Measurements from ENCODE around the gene KANK2. TPM values are rescaled to one million over a fixed set of nuclear protein-coding genes. Genes with fewer than 3 reads are reported as not detected.

KANK2 gene
- total RNA-seq, 1 experiment from 2014 or later = 35.1 TPM

DNA sequence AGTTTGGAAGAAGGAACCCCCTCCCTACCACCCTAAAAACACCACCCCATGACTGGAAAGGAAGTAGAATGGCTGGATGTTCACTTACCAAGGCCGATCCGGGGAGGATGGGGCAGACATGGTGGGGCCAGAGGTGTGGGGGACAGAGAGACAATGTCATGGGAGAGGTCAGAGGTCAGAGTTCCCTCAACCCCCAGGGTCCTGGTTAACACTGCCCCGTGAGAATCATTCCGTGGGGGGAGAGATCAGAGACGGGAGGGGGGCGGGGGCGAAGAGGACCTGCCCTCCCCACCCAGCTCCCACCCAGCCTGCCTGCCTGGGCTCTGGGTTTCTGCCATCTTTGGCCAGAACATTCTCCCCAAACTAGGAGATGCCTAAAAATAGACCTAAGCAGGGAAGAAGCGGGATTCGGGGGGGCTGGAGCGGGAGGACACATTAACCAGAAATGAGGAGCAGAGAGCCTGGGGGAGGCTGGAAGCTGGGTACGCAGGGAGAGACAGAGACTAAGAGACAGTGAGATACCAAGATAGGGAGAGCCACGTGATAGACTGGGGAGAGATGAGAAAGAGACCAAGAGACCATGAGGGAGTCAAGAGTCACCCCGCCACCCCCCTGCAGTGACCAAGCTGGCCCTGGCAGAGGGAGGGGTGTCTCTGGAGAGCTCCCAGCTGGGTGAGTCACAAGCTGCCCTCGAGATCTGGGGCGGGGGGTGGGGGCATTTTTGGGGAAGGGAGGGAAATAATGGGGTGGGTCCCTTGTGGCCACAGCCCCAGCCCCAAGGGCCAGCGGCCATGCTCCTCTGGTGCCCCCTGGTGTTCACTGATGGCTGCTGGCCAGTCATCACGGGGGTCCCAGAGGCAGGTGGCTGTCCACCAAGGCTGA lies 6.1 kb upstream of the KANK2 start:
- no peak for TF ChIP-seq NR1H2 (CRISPR knock-in tag; IDR thresholded peaks at IDR 0.05)
- no peak for TF ChIP-seq JUN (CRISPR knock-in tag; IDR thresholded peaks at IDR 0.05)
- TF ChIP-seq OVOL2 (CRISPR knock-in tag; IDR thresholded peaks at IDR 0.05; ENCODE audit: borderline replicate concordance) = no peak
- TF ChIP-seq SMAD3 (CRISPR knock-in tag; IDR thresholded peaks at IDR 0.05; ENCODE audit: borderline replicate concordance) = no peak
- no peak for TF ChIP-seq TCF7 (CRISPR knock-in tag; IDR thresholded peaks at IDR 0.05; ENCODE audit: low read depth)
- no peak for TF ChIP-seq FOXP1 (CRISPR knock-in tag; IDR thresholded peaks at IDR 0.05; ENCODE audit: borderline replicate concordance)
- TF ChIP-seq, protein P1, sequence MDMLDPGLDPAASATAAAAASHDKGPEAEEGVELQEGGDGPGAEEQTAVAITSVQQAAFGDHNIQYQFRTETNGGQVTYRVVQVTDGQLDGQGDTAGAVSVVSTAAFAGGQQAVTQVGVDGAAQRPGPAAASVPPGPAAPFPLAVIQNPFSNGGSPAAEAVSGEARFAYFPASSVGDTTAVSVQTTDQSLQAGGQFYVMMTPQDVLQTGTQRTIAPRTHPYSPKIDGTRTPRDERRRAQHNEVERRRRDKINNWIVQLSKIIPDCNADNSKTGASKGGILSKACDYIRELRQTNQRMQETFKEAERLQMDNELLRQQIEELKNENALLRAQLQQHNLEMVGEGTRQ (CRISPR knock-in tag; IDR thresholded peaks at IDR 0.05) = no peak
- TF ChIP-seq, protein P2, sequence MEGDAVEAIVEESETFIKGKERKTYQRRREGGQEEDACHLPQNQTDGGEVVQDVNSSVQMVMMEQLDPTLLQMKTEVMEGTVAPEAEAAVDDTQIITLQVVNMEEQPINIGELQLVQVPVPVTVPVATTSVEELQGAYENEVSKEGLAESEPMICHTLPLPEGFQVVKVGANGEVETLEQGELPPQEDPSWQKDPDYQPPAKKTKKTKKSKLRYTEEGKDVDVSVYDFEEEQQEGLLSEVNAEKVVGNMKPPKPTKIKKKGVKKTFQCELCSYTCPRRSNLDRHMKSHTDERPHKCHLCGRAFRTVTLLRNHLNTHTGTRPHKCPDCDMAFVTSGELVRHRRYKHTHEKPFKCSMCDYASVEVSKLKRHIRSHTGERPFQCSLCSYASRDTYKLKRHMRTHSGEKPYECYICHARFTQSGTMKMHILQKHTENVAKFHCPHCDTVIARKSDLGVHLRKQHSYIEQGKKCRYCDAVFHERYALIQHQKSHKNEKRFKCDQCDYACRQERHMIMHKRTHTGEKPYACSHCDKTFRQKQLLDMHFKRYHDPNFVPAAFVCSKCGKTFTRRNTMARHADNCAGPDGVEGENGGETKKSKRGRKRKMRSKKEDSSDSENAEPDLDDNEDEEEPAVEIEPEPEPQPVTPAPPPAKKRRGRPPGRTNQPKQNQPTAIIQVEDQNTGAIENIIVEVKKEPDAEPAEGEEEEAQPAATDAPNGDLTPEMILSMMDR (IDR thresholded peaks at IDR 0.05) = peak; percentile 70
- no peak for TF ChIP-seq ZNF219 (CRISPR knock-in tag; IDR thresholded peaks at IDR 0.05; ENCODE audit: borderline replicate concordance)
- Mint-ChIP-seq H3K4me3 (no peak overlapping the region), H3K36me3 (no peaks in the 10 kb centered on the region; the same call in 1 of the 2 replicates), H3K9me3 (no peaks in the 10 kb centered on the region), H3K4me1 (0 out of 2 replicates have a peak, but pooled peaks cover 3% of the 10 kb centered on the region), H3K27ac (peak overlapping the region; percentile 45; the same call in 1 of the 2 replicates), H3K27me3 (ENCODE audit: low read depth) (no peaks in the 10 kb centered on the region)
- ChIA-PET POLR2A (no interaction called here), CTCF (interaction anchor here (0.6 to 1.7 kb wide), 12 partner anchors 12 to 684 kb away, joined by 3 to 8 read pairs (median 5); no protein-coding TSS in a partner anchor)
- DNase-seq (ENCODE audit: low spot score) (peak; percentile 81), ATAC-seq (peak; percentile 87)

DNA sequence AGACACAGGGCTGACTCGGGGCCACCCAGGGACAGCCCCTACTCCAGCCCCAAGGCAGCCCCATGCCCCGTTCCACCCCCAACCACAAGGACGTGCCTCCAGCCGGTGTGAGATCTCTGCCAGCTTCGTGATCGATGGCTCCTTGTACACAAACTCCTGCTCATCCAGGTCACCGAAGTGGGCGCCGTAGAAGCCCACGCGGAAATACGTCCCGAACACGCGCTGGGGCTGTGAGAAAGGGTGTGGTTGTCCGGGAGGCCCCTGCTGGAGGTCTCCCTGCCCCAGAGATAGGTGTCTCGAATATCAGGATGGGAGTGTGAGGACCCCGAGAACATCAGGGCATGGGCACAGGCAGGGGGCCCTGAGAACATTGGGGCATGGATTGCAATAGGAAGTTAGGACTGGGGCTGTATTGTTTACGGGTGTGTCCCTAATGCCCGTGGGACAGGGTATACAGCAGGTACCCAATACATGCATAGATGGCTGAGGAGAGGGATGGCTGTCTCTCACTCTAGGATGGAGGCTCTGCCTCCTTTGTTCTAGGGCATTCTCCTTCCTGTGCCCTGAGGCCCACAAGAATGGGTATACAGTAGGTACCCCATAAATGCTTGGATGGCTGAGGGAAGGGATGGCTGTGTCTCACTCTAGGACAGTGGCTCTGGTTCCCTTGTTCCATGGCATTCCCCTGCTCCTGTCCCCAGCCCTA lies 5.3 kb upstream of the KANK2 start:
- H3K36me3 Mint-ChIP-seq = no peaks in the 10 kb centered on the region; the same call in 1 of the 2 replicates
- no peak for ATAC-seq
- no peak overlapping the region for H3K4me3 Mint-ChIP-seq
- 0 out of 2 replicates have a peak, but pooled peaks cover 3% of the 10 kb centered on the region for H3K4me1 Mint-ChIP-seq
- TF ChIP-seq FOXP1 (CRISPR knock-in tag; IDR thresholded peaks at IDR 0.05; ENCODE audit: borderline replicate concordance) (no peak), SOX15 (CRISPR knock-in tag; IDR thresholded peaks at IDR 0.05) (no peak), KAT7 (CRISPR knock-in tag; IDR thresholded peaks at IDR 0.05; ENCODE audit: borderline replicate concordance) (no peak)
- POLR2A ChIA-PET = no interaction called here
- no peaks in the 10 kb centered on the region for H3K27me3 Mint-ChIP-seq (ENCODE audit: low read depth)
- H3K9me3 Mint-ChIP-seq = no peaks in the 10 kb centered on the region
- peak overlapping the region; percentile 72 for H3K27ac Mint-ChIP-seq
- CTCF ChIA-PET = interaction anchor here (0.8 kb wide), 1 partner anchor 260 kb away, joined by 6 read pairs; no protein-coding TSS in a partner anchor
- no peak for DNase-seq (ENCODE audit: low spot score)

DNA sequence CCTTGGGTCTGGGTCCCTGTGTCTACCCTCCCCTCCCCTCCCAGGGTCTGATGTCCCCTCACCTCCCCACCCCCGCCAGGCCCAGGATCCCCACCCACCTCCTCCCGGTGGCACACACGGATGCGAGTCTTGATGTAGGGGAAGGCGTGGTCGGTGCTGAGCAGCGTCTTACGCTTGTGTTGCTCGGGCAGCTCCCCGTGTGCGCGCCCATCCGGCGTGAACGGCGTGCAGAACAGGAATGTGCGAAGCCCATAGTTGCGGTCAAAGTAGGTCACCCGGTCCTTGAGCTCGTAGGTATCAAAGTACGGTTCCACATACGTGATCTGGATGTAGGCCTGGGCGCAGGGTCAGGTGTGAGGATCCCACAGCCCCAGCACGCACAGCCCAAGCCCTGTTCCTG lies 4.4 kb upstream of the KANK2 start:
- no peak overlapping the region; the same call in 1 of the 2 replicates for H3K27ac Mint-ChIP-seq
- ChIA-PET POLR2A (no interaction called here), CTCF (no interaction called here)
- H3K36me3 Mint-ChIP-seq = no peaks in the 10 kb centered on the region; the same call in 1 of the 2 replicates
- TF ChIP-seq, protein P3, sequence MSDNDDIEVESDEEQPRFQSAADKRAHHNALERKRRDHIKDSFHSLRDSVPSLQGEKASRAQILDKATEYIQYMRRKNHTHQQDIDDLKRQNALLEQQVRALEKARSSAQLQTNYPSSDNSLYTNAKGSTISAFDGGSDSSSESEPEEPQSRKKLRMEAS (CRISPR knock-in tag; IDR thresholded peaks at IDR 0.05) = no peak
- H3K27me3 Mint-ChIP-seq (ENCODE audit: low read depth) = no peaks in the 10 kb centered on the region
- DNase-seq (ENCODE audit: low spot score) (no peak), ATAC-seq (no peak)
- H3K9me3 Mint-ChIP-seq = no peaks in the 10 kb centered on the region
- H3K4me1 Mint-ChIP-seq = 0 out of 2 replicates have a peak, but pooled peaks cover 3% of the 10 kb centered on the region
- H3K4me3 Mint-ChIP-seq = no peak overlapping the region

DNA sequence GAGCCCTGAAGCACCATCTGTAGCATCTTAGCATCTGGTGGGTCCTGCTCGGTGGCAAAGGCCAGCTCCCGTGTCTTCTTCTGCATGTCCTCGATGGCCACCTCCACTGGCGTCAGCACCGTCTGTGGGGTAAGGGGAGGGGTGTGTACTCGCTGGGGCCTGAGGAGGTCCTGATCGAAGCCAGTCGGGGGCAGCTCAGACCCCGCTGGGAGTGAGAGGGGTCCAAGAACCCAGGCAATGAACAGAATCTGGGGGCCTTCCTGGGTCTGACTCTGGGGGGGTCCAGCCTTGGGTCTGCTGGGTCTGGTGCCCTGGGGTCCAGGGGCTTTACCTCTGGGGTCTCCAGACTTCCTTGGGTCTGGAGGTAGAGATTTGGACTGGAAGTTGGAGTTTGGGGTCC lies 3.6 kb upstream of the KANK2 start:
- POLR2A ChIA-PET = no interaction called here
- H3K27ac Mint-ChIP-seq = no peak overlapping the region
- TF ChIP-seq, protein P4, sequence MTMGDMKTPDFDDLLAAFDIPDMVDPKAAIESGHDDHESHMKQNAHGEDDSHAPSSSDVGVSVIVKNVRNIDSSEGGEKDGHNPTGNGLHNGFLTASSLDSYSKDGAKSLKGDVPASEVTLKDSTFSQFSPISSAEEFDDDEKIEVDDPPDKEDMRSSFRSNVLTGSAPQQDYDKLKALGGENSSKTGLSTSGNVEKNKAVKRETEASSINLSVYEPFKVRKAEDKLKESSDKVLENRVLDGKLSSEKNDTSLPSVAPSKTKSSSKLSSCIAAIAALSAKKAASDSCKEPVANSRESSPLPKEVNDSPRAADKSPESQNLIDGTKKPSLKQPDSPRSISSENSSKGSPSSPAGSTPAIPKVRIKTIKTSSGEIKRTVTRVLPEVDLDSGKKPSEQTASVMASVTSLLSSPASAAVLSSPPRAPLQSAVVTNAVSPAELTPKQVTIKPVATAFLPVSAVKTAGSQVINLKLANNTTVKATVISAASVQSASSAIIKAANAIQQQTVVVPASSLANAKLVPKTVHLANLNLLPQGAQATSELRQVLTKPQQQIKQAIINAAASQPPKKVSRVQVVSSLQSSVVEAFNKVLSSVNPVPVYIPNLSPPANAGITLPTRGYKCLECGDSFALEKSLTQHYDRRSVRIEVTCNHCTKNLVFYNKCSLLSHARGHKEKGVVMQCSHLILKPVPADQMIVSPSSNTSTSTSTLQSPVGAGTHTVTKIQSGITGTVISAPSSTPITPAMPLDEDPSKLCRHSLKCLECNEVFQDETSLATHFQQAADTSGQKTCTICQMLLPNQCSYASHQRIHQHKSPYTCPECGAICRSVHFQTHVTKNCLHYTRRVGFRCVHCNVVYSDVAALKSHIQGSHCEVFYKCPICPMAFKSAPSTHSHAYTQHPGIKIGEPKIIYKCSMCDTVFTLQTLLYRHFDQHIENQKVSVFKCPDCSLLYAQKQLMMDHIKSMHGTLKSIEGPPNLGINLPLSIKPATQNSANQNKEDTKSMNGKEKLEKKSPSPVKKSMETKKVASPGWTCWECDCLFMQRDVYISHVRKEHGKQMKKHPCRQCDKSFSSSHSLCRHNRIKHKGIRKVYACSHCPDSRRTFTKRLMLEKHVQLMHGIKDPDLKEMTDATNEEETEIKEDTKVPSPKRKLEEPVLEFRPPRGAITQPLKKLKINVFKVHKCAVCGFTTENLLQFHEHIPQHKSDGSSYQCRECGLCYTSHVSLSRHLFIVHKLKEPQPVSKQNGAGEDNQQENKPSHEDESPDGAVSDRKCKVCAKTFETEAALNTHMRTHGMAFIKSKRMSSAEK (CRISPR knock-in tag; IDR thresholded peaks at IDR 0.05; ENCODE audit: borderline replicate concordance) = no peak
- TF ChIP-seq, protein P5, sequence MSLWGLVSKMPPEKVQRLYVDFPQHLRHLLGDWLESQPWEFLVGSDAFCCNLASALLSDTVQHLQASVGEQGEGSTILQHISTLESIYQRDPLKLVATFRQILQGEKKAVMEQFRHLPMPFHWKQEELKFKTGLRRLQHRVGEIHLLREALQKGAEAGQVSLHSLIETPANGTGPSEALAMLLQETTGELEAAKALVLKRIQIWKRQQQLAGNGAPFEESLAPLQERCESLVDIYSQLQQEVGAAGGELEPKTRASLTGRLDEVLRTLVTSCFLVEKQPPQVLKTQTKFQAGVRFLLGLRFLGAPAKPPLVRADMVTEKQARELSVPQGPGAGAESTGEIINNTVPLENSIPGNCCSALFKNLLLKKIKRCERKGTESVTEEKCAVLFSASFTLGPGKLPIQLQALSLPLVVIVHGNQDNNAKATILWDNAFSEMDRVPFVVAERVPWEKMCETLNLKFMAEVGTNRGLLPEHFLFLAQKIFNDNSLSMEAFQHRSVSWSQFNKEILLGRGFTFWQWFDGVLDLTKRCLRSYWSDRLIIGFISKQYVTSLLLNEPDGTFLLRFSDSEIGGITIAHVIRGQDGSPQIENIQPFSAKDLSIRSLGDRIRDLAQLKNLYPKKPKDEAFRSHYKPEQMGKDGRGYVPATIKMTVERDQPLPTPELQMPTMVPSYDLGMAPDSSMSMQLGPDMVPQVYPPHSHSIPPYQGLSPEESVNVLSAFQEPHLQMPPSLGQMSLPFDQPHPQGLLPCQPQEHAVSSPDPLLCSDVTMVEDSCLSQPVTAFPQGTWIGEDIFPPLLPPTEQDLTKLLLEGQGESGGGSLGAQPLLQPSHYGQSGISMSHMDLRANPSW (CRISPR knock-in tag; conservative IDR thresholded peaks at IDR 0.05; ENCODE audit: low read depth) = no peak
- no peak for TF ChIP-seq ZBTB21 (CRISPR knock-in tag; IDR thresholded peaks at IDR 0.05; ENCODE audit: borderline replicate concordance)

More for the DNA sequence above, 3.6 kb upstream of the KANK2 start:
- CTCF ChIA-PET = interaction anchor here (1.0 kb wide), 1 partner anchor 63 kb away, joined by 3 read pairs; no protein-coding TSS in a partner anchor
- no peaks in the 10 kb centered on the region; the same call in 1 of the 2 replicates for H3K36me3 Mint-ChIP-seq
- no peak overlapping the region for H3K4me3 Mint-ChIP-seq
- peaks cover 8% of the 10 kb centered on the region for H3K4me1 Mint-ChIP-seq
- H3K27me3 Mint-ChIP-seq (ENCODE audit: low read depth) = no peaks in the 10 kb centered on the region
- no peaks in the 10 kb centered on the region for H3K9me3 Mint-ChIP-seq
- no peak for ATAC-seq
- DNase-seq (ENCODE audit: low spot score) = no peak
